GM13977 (cell line): ENCODE results near the gene MYRIP.
"Not testable (repeated sequence)": the region's sequence is repeated elsewhere in the genome, so short reads cannot be mapped to it uniquely, and the experiment has no call there.

ENCODE experiments used
- DNase-seq: peaks from one replicate; pipeline ENCODE4 v3.0.0; 2012; ENCODE audit warnings: low spot score
- CTCF ChIP-seq: IDR thresholded peaks from 2 replicates; pipeline ENCODE4 v1.5.1; 2012; ENCODE audit warnings: mild to moderate bottlenecking, control low read depth; ENCODE audit not compliant: insufficient read depth; ENCODE audit errors: extremely low read depth, missing control alignments
- in situ Hi-C: fragments of 300-500 bp; cut with MboI; formaldehyde crosslinking; loops from one replicate; pipeline ENCODE4 v1.12.0; 2022; ENCODE audit warnings: low sequenced_read_pairs, low pct_unique_long_range_greater_than_20kb, mixed read lengths, inconsistent platforms; ENCODE audit not compliant: unreplicated experiment

Gene MYRIP

GRCh38 chr3:40267937-40268724 lies 458.7 kb downstream of the MYRIP start:
- DNase-seq = no peak
- in situ Hi-C loops = no loop called here
- TF ChIP-seq CTCF = no peak

- in situ Hi-C loops = no loop called here
- DNase-seq = no peak
These were observed 459.6 kb downstream of the MYRIP start for GRCh38 chr3:40268802-40269524.

GRCh38 chr3:40278791-40279190 lies 469.4 kb downstream of the MYRIP start:
- in situ Hi-C loops = no loop called here
- TF ChIP-seq CTCF = no peak

More at GRCh38 chr3:40268802-40269524, 459.6 kb downstream of the MYRIP start:
- TF ChIP-seq CTCF = no peak

DNA sequence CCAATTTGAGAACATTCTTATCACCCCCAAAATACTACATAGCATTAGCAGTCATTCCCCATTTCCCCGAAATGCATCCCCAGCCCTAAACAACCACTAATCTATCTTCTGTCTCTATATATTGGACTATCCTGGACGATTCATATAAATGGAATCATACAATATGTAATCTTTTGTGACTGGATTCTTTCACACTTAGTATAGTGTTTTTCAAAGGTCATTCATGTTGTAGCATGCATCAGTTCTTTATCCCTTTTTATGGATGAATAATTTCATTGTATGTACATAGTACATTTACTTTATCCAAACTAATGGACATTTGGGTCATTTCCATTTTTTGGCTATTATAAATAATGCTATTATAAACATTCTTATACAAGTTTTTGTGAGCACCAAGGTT lies 472.6 kb downstream of the MYRIP start:
- no peak for DNase-seq
- TF ChIP-seq CTCF = no peak
- in situ Hi-C loops = no loop called here

More at GRCh38 chr3:40278791-40279190, 469.4 kb downstream of the MYRIP start:
- DNase-seq = no peak

GRCh38 chr3:40283057-40283456 lies 473.6 kb downstream of the MYRIP start:
- in situ Hi-C loops, DNase-seq: not testable (repeated sequence)

GRCh38 chr3:40287248-40287647 lies 477.8 kb downstream of the MYRIP start:
- no peak for DNase-seq
- in situ Hi-C loops = no loop called here
- no peak for TF ChIP-seq CTCF

- TF ChIP-seq CTCF = no peak
- no peak for DNase-seq
- in situ Hi-C loops = no loop called here
These were observed 481.0 kb downstream of the MYRIP start for GRCh38 chr3:40290396-40290795.
